SK-N-SH (cell line): ENCODE data around the gene SNF8. TPM values are rescaled to one million over a fixed set of nuclear protein-coding genes. Genes with fewer than 3 reads are reported as not detected.

Experiments used
- CTCF ChIA-PET: fragments of 300-600, 350-600 bp; formaldehyde crosslinking; extraction: SDS; loops from one replicate; lab custom pipeline; 2021; lab: Yijun Ruan, JAX
- POLR2A ChIA-PET: fragments of 350-600 bp; sonication (Branson Sonifier 250); formaldehyde crosslinking; extraction: SDS; loops from one replicate; lab custom pipeline; 2020; ENCODE audit warnings: antibody characterized with exemption, inconsistent platforms; lab: Yijun Ruan, JAX
- DNase-seq: peaks from one replicate; pipeline ENCODE4 v3.0.0; 2012
- H2AFZ ChIP-seq: fragments of 200-600 bp; sonication (generic); 2 replicates; pipeline ENCODE4 v1.8.1; 2016; ENCODE audit warnings: antibody characterized with exemption, mild to moderate bottlenecking, low read depth
- H3F3A ChIP-seq: fragments of 200-600 bp; sonication (generic); replicated peaks from 2 replicates; pipeline ENCODE3; 2016; ENCODE audit warnings: antibody characterized with exemption, mild to moderate bottlenecking; ENCODE audit not compliant: insufficient read depth
- H3K27ac ChIP-seq, 2 experiments: fragments of 200-500 bp in 1 of 2; fragments of 200-600 bp in 1 of 2; sonication (Bioruptor generic) in 1 of 2; sonication (generic), shearing (Covaris generic) in 1 of 2; 2 replicates each; pipeline versions ENCODE4 v1.5.1 to v1.6.1; 2014 to 2016; ENCODE audit warnings: low read depth in 2 of 2, inconsistent platforms in 1 of 2, low read length in 1 of 2, mild to moderate bottlenecking in 1 of 2, mixed read lengths in 1 of 2
- H3K27me3 ChIP-seq: fragments of 200-600 bp; sonication (generic), shearing (Covaris generic); 2 replicates; pipeline ENCODE4 v1.6.1; 2016; ENCODE audit warnings: mixed run types; ENCODE audit not compliant: insufficient read depth
- H3K36me3 ChIP-seq, 2 experiments: fragments of 200-500 bp in 1 of 2; fragments of 200-600 bp in 1 of 2; sonication (Bioruptor generic) in 1 of 2; sonication (generic) in 1 of 2; replicated peaks in 1 of 2; 2 replicates each; pipeline versions ENCODE3 to v1.5.1; 2014 to 2016; ENCODE audit warnings: low read length in 1 of 2, mild to moderate bottlenecking in 1 of 2; ENCODE audit not compliant: insufficient read depth in 2 of 2, control insufficient read depth in 1 of 2
- H3K4me1 ChIP-seq, 2 experiments: fragments of 200-500 bp in 1 of 2; fragments of 200-600 bp in 1 of 2; sonication (Bioruptor generic) in 1 of 2; sonication (generic), shearing (Covaris generic) in 1 of 2; 2 replicates each; pipeline versions ENCODE4 v1.5.1 to v1.6.1; 2014 to 2016; ENCODE audit warnings: low read depth in 1 of 2, low read length in 1 of 2, mixed run types in 1 of 2; ENCODE audit not compliant: insufficient read depth in 2 of 2, control insufficient read depth in 1 of 2
- H3K4me2 ChIP-seq: fragments of 200-600 bp; sonication (generic), shearing (Covaris generic); 2 replicates; pipeline ENCODE4 v1.6.1; 2017; ENCODE audit warnings: mixed run types
- H3K4me3 ChIP-seq, 2 experiments: fragments of 200-500 bp in 1 of 2; fragments of 200-600 bp in 1 of 2; sonication (Bioruptor generic) in 1 of 2; sonication (generic), shearing (Covaris generic) in 1 of 2; 2 replicates each; pipeline versions ENCODE4 v1.5.1 to v1.8.1; 2014 to 2016; ENCODE audit warnings: low read depth in 2 of 2, inconsistent platforms in 1 of 2, low read length in 1 of 2, mild to moderate bottlenecking in 1 of 2, mixed read lengths in 1 of 2, moderate library complexity in 1 of 2
- H3K79me2 ChIP-seq: fragments of 200-600 bp; sonication (generic); 2 replicates; pipeline ENCODE4 v1.8.1; 2017; ENCODE audit warnings: mild to moderate bottlenecking; ENCODE audit not compliant: insufficient read depth
- H3K9ac ChIP-seq: fragments of 200-600 bp; sonication (generic); 2 replicates; pipeline ENCODE4 v1.6.1; 2017; ENCODE audit warnings: mixed run types
- H3K9me2 ChIP-seq: fragments of 200-600 bp; sonication (generic); 2 replicates; pipeline ENCODE4 v1.6.1; 2017; ENCODE audit warnings: mixed run types
- H3K9me3 ChIP-seq: fragments of 200-600 bp; sonication (generic); 2 replicates; pipeline ENCODE4 v1.6.1; 2017; ENCODE audit warnings: mixed run types, mild to moderate bottlenecking, moderate library complexity
- H4K20me1 ChIP-seq: fragments of 200-600 bp; sonication (generic); 2 replicates; pipeline ENCODE4 v1.6.1; 2017; ENCODE audit warnings: mild to moderate bottlenecking, mixed run types; ENCODE audit not compliant: insufficient read depth
- ELF1 ChIP-seq: IDR thresholded peaks from 2 replicates; pipeline ENCODE4 v1.4.0; 2012
- EP300 ChIP-seq, 2 experiments: IDR thresholded peaks; 2 replicates each; pipeline versions ENCODE4 v1.4.0 to v1.6.1; 2012; ENCODE audit warnings: borderline replicate concordance in 1 of 2, low read depth in 1 of 2, low read length in 1 of 2
- GATA2 ChIP-seq: sonication (generic); formaldehyde crosslinking; IDR thresholded peaks from 2 replicates; pipeline ENCODE4 v1.5.0; 2020; ENCODE audit warnings: mild to moderate bottlenecking, missing genetic modification reagents
- MAX ChIP-seq: IDR thresholded peaks from 2 replicates; pipeline ENCODE4 v1.4.0; 2012; ENCODE audit warnings: low read depth
- MXI1 ChIP-seq: IDR thresholded peaks from 2 replicates; pipeline ENCODE4 v1.6.1; 2012; ENCODE audit warnings: mild to moderate bottlenecking, low read depth, low read length, improper control_type of control experiment
- NFIC ChIP-seq: IDR thresholded peaks from 2 replicates; pipeline ENCODE4 v1.4.0; 2012; ENCODE audit warnings: borderline replicate concordance
- NRF1 ChIP-seq: IDR thresholded peaks from 2 replicates; pipeline ENCODE4 v1.6.1; 2012; ENCODE audit warnings: low read depth, mild to moderate bottlenecking, low read length
- POLR2AphosphoS5 ChIP-seq: IDR thresholded peaks from 2 replicates; pipeline ENCODE4 v1.6.1; 2012; ENCODE audit warnings: low read depth, low read length
- RCOR1 ChIP-seq: fragments of 150-350 bp; IDR thresholded peaks from 2 replicates; pipeline ENCODE4 v1.6.1; 2017; ENCODE audit warnings: antibody characterized with exemption, low read length
- REST ChIP-seq: IDR thresholded peaks from 2 replicates; pipeline ENCODE4 v1.6.1; 2012; ENCODE audit warnings: mild to moderate bottlenecking, low read depth, low read length, moderate library complexity
- USF2 ChIP-seq: fragments of 150-350 bp; IDR thresholded peaks from 2 replicates; pipeline ENCODE4 v1.6.1; 2017; ENCODE audit warnings: antibody characterized with exemption, low read length, low read depth, borderline replicate concordance
- WGBS: methylation state at CpG from one replicate; pipeline ENCODE4 v1.1.6; 2017; ENCODE audit warnings: low lambda C conversion rate; 5-methylcytosine and 5-hydroxymethylcytosine counted together
- polyA plus RNA-seq, 3 experiments: library from polyadenylated mRNA; depleted of rRNA; stranded (reverse); fragments of >200 nt; gene quantifications; 2 replicates each; pipeline ENCODE4 v1.2.3, GENCODE V29; 2012

Gene SNF8
- polyA plus RNA-seq, 1 of the 3 experiments (the other 2 are of a cell fraction): 358 TPM

- Histone ChIP-seq H3K9ac (no peak overlapping the region), H3F3A (peaks cover 8% of the 10 kb centered on the region), H3K4me3 (no peak overlapping the region), H3K27ac (no peak overlapping the region), H2AFZ (no peak overlapping the region), H3K4me2 (no peak overlapping the region), H3K9me2 (no peaks in the 10 kb centered on the region), H3K4me1 (peaks cover 14 to 16% of the 10 kb centered on the region in 2 experiments), H3K36me3 (peaks cover 9 to 10% of the 10 kb centered on the region in 2 experiments), H4K20me1 (peaks cover 21% of the 10 kb centered on the region), H3K27me3 (no peaks in the 10 kb centered on the region), H3K9me3 (no peaks in the 10 kb centered on the region), H3K79me2 (peaks cover 37% of the 10 kb centered on the region)
- WGBS: 98% methylated on average over 9 of the region's 9 CpGs
- DNase-seq: no peak
- ChIA-PET POLR2A (no interaction called here), CTCF (interaction anchor here (1.0 to 1.8 kb wide), 3 partner anchors 20 to 127 kb away, joined by 3 to 4 read pairs (median 3); no protein-coding TSS in a partner anchor)
- TF ChIP-seq NRF1 (no peak), EP300 (IDR thresholded peaks at IDR 0.05; ENCODE audit: borderline replicate concordance in 1 of 2, low read depth in 1 of 2, low read length in 1 of 2) (no peak), GATA2 (CRISPR knock-in tag) (no peak), RCOR1 (no peak), REST (no peak)
Observed at GRCh38 chr17:48905987-48906515, 38.6 kb downstream of the SNF8 start.

- no peak for DNase-seq
- no peaks in the 10 kb centered on the region for H3K36me3 ChIP-seq
- TF ChIP-seq ELF1 (no peak), MXI1 (no peak), REST (no peak), MAX (no peak), EP300 (IDR thresholded peaks at IDR 0.05; ENCODE audit: borderline replicate concordance in 1 of 2, low read depth in 1 of 2, low read length in 1 of 2) (no peak), USF2 (no peak), NRF1 (no peak), POLR2AphosphoS5 (no peak), GATA2 (CRISPR knock-in tag) (no peak), NFIC (no peak)
- H3K9me2 ChIP-seq: no peaks in the 10 kb centered on the region
- 83% methylated on average over 7 of the region's 7 CpGs for WGBS
- H3K4me2 ChIP-seq: no peak overlapping the region
- POLR2A ChIA-PET: interaction anchor here (1.0 kb wide), 1 partner anchor 12 kb away, joined by 3 read pairs; the partner anchor contains the start of gene ATP5MC1
- peaks cover 21% of the 10 kb centered on the region for H3K79me2 ChIP-seq
- no peak overlapping the region for H3K9ac ChIP-seq
- H3K9me3 ChIP-seq: no peaks in the 10 kb centered on the region
- H3K4me1 ChIP-seq: no peaks in the 10 kb centered on the region; a peak in 1 of 4 replicates
- H3K27ac ChIP-seq: no peak overlapping the region
- H3F3A ChIP-seq: peaks cover 18% of the 10 kb centered on the region
- H4K20me1 ChIP-seq: peaks cover 5% of the 10 kb centered on the region
- H3K27me3 ChIP-seq: no peaks in the 10 kb centered on the region
- H3K4me3 ChIP-seq: no peak overlapping the region
- no peak overlapping the region for H2AFZ ChIP-seq
- CTCF ChIA-PET: interaction anchor here (0.7 to 1.3 kb wide), 2 partner anchors 19 to 20 kb away, joined by 3 read pairs; no protein-coding TSS in a partner anchor
Observed at GRCh38 chr17:48904428-48904827, 40.2 kb downstream of the SNF8 start.
